ENCODE data around the gene ARFRP1.
A peak's percentile ranks its signal among the peaks of the same experiment; 100 is the strongest.

ARFRP1 gene

DNA sequence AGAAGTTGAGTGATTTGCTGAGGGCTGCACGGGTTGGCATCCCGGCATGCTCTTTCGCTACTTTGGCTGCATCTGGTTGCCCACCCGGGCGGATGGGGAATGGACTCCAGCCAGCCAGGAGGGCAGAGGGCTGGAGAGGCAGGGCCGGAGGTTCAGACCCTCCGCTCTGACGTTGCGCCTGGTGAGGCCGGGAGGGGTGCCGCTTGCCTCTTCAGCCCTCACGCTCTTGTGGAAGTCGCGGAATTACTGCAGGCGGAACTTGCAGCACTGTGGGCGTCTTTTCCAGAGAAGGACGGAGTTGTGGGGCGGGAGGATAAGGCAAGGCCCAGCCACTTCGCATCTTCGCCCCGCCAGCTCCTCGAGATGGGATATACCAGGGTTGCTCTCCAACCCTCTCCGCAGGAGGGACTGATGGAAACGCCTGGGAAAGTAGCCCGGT is 49.0 kb downstream of the ARFRP1 start:
- CTCF ChIA-PET: interaction anchor here (1.3 kb wide), 1 partner anchor 121 kb away, joined by 5 read pairs; the partner anchor contains the start of gene PTK6
- POLR2A ChIA-PET: interaction anchor here (0.6 to 1.9 kb wide), 10 partner anchors 21 to 322 kb away, joined by 3 to 9 read pairs (median 4); partner anchors contain the start of genes GMEB2, PPDPF, PRPF6 and SLC2A4RG
- TF ChIP-seq, protein P1, sequence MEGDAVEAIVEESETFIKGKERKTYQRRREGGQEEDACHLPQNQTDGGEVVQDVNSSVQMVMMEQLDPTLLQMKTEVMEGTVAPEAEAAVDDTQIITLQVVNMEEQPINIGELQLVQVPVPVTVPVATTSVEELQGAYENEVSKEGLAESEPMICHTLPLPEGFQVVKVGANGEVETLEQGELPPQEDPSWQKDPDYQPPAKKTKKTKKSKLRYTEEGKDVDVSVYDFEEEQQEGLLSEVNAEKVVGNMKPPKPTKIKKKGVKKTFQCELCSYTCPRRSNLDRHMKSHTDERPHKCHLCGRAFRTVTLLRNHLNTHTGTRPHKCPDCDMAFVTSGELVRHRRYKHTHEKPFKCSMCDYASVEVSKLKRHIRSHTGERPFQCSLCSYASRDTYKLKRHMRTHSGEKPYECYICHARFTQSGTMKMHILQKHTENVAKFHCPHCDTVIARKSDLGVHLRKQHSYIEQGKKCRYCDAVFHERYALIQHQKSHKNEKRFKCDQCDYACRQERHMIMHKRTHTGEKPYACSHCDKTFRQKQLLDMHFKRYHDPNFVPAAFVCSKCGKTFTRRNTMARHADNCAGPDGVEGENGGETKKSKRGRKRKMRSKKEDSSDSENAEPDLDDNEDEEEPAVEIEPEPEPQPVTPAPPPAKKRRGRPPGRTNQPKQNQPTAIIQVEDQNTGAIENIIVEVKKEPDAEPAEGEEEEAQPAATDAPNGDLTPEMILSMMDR (IDR thresholded peaks at IDR 0.05; ENCODE audit: insufficient read depth, low read length, missing control alignments): no peak
- no peak for DNase-seq (ENCODE audit: low read depth, low spot score)
- peak overlapping the region; percentile 88 for H3K4me3 ChIP-seq (ENCODE audit: low read depth, low read length)

DNA sequence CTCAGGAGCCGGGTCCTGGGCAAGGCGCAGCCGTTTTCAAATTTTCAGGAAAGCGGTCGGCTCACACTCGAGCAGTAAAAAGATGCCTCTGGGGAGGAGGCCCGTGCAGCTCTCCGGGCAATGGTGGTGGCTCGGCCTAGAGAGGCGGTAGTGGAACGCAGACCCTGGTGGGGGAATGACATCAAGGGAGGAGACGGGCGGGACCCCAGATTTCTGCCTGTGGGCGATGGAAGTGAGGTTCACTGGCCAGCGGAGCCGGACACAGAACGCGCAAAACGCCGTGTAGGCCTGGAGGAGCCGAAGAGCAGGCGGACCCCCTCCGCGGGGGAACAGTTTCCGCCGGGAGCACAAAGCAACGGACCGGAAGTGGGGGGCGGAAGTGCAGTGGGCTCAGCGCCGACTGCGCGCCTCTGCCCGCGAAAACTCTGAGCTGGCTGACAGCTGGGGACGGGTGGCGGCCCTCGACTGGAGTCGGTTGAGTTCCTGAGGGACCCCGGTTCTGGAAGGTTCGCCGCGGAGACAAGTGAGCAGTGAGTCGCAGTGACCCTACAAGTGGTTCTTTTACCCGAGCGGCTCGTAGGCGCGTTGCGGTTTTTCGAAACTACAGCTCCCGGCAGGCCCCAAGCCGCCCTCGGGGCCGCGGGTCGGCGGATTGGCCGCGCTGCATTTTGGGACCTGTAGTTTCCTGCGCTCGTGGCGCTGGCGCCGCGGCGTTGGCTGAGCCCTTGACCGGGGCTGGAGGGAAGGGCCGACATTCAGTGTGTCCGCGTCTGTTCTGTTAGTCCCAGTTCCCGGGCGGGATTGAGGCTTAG is 49.6 kb downstream of the ARFRP1 start, which contains the start of gene RTEL1:
TSS of gene RTEL1 (plus strand) at position 376 of the 812 bp plus-strand sequence. CDS start 1,091 bp downstream, outside the sequence.
- peak within 1 kb of the TSS; percentile 88 for H3K4me3 ChIP-seq (ENCODE audit: low read depth, low read length)
- TF ChIP-seq, protein P1 (IDR thresholded peaks at IDR 0.05; ENCODE audit: insufficient read depth, low read length, missing control alignments): no peak
- DNase-seq (ENCODE audit: low read depth, low spot score): peak; percentile 38
- CTCF ChIA-PET: interaction anchor here (1.0 to 1.3 kb wide), 2 partner anchors 80 to 121 kb away, joined by 3 to 5 read pairs; partner anchors contain the start of gene PTK6
- POLR2A ChIA-PET: interaction anchor here (0.6 to 1.9 kb wide), 11 partner anchors 11 to 323 kb away, joined by 3 to 9 read pairs (median 4); partner anchors contain the start of genes GMEB2, PPDPF, PRPF6 and SLC2A4RG

DNA sequence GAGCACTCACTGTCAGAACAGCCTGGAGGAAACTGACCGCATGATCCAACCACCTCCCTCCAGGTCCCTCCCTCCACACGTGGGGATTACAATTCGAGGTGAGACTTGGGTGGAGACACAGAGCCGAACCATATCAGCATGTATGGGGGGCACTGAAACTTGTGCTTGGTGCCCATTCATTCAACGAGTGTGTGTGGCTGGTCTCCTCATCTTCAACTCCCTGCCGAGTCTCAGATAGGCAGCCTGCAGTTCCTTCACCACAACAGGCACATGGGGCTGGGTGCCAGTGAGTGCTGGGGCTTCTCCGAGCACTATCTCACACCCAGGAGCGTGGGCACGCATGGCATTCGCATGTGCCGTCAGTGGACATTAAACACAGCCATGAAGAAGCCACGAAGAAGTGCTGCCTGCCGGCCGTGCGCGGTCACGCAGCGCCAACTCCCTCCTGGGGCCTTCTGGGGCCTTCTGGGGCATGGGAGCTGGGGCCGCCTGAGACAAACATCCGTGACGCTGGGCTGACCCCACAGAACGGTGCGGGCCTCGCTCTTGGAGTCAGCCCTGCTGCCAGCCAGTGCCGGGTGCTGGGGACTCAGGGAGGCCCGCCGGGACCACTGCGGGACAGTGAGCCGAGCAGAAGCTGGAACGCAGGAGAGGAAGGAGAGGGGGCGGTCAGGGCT is 50.4 kb downstream of the ARFRP1 start:
- DNase-seq (ENCODE audit: low read depth, low spot score): no peak
- H3K4me3 ChIP-seq (ENCODE audit: low read depth, low read length): peak overlapping the region; percentile 88
- ChIA-PET CTCF (interaction anchor here (1.0 to 1.3 kb wide), 2 partner anchors 79 to 120 kb away, joined by 3 to 5 read pairs; partner anchors contain the start of gene PTK6), POLR2A (interaction anchor here (1.0 to 1.9 kb wide), 5 partner anchors 11 to 299 kb away, joined by 3 to 9 read pairs (median 5); partner anchors contain the start of genes GMEB2 and UCKL1)
- TF ChIP-seq, protein P1 (IDR thresholded peaks at IDR 0.05; ENCODE audit: insufficient read depth, low read length, missing control alignments): no peak

DNA sequence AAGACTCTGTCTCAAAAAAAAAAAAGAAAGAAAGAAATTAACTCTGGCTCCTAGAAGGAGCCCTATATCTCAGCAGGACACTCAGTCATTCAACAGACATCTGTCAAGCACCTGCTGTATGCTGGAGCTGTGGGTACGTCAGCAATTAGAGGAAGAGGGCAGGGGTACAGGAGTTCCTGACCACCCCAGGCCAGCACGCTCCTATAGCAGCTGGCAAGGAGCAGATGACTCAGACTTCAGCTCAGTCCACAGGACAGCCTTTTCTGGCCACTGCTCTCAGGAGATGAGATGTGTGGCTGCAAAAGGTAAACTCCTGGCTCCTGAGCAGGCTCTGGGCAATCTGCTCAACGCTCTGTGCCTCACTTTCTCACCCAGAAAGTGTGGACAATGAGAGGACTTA is 51.3 kb downstream of the ARFRP1 start:
- H3K4me3 ChIP-seq (ENCODE audit: low read depth, low read length): no peak overlapping the region
- ChIA-PET POLR2A (no interaction called here), CTCF (no interaction called here)
- DNase-seq (ENCODE audit: low read depth, low spot score): no peak
- TF ChIP-seq, protein P1 (IDR thresholded peaks at IDR 0.05; ENCODE audit: insufficient read depth, low read length, missing control alignments): no peak

DNA sequence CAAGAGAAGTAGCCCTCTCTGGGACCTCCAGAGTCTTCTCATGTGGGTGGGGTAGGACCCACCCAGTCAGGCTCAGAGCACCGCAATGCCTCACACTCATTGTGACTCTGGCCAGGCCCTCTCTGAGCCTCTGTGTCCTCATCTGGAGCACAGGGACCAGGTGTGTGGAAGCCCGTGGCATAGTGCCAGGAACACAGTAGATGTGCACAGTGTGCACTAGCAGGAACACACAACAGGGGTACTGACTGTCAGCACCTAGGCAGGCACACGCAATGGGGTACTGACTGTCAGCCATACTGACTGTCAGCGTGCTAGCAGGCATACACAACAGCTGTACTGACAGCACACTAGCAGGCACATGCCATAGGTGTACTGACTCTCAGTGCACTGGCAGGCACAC is 52.5 kb downstream of the ARFRP1 start:
- TF ChIP-seq, protein P1 (IDR thresholded peaks at IDR 0.05; ENCODE audit: insufficient read depth, low read length, missing control alignments): no peak
- CTCF ChIA-PET: no interaction called here
- no peak overlapping the region for H3K4me3 ChIP-seq (ENCODE audit: low read depth, low read length)
- POLR2A ChIA-PET: no interaction called here
- no peak for DNase-seq (ENCODE audit: low read depth, low spot score)

All from AG04449 (cell line).